OCI-LY7 (cell line): ENCODE data around the gene RGR.

Experiments
- CTCF ChIP-seq: fragments of 200-600 bp; sonication (generic); conservative IDR thresholded peaks from 2 replicates; pipeline ENCODE4 v1.5.1; 2014; ENCODE audit warnings: mild to moderate bottlenecking, antibody characterized with exemption, low read length, moderate library complexity, mixed read lengths
- EZH2phosphoT487 ChIP-seq: fragments of 200-600 bp; sonication (generic); IDR thresholded peaks from 2 replicates; pipeline ENCODE4 v1.6.1; 2018; ENCODE audit warnings: low read depth, borderline replicate concordance, mild to moderate bottlenecking, mixed run types, antibody characterized with exemption, low read length, moderate library complexity, mixed read lengths

- TF ChIP-seq CTCF, result no peak
- no peak for TF ChIP-seq EZH2phosphoT487
These were observed 62.0 kb downstream of the RGR start for GRCh38 chr10:84306751-84307384.
